ENCODE results near the gene LCE1A.

Gene LCE1A

DNA sequence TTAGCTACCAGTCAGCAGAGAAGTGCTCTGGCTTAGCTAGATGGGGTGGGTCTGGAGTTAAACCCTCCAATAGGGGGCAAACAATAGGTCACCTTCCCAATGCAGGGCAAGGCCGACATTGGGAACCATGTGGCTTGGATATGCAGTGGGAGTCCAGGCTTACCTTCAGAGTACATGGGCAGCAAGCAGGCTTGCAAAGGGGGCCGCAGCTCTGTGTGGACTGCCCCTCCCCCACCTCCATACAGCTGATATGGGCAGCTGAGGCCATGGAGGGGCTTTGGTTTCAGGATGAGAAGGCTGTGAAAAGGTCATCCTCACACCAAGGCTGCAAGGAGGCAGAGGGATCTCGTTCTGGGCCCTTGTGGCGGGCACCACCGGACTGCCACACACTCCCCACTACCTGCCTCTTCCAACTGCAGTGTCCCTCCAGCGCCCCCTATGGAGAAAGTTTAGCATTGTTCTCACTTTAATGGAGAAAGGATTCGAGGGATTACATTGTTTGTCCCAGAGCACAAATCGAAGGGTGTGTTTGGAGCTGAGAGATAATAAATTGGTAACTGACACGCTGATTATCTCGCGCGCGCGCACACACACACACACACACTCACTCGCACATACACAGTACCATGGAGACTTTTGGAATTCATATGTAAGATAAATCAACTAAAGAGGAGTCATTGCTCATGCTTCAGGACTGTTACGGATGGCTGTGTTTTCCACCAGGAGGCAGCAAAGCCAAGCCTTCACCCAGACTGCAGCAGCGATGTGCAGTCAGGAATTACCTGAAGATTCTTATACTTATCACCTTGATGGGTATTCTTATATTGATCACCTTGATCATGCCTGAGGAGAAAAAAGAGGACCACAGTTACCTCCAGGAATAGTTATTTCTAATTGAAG is 43.8 kb downstream of the LCE1A start:
- DNase-seq (ENCODE audit: low spot score), result peak; percentile 12

DNA sequence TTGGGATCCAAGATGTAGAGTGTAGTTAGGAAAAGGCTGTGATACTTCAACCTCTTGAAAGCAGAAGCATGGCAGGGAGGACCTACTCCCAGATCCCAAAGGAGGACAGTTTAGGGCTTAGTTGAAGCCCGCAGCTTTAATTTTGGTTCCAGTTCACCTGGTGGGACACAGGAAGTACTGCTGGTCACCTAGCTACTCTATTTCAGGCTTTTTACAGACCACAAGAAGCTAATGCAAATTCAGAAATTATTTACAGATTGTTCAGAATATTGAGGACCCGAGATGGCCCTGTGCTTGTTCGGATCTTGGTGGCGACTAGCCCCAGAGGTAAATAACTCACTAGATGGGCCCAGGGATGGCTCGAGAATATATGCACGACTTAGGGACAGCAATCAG is 44.5 kb downstream of the LCE1A start:
- no peak for DNase-seq (ENCODE audit: low spot score)

DNA sequence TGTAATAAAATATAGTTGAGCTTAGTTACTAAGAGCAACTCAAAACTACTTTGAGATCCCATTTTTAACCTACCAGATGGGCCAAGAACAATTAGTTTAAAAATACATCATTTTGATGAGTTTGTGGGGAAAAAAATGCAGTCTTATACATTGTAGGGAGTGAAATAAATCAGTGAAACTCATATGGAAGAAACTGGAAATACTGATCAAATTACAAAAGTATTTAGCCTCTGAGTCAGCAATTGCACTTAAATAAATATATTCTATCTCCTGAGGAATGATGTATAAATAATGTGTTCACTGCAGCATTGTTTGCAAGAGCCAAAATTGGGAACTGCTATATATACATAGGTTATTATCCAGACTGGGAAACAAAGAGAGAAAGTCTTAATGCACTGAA is 46.2 kb downstream of the LCE1A start:
- no peak for DNase-seq (ENCODE audit: low spot score)

DNA sequence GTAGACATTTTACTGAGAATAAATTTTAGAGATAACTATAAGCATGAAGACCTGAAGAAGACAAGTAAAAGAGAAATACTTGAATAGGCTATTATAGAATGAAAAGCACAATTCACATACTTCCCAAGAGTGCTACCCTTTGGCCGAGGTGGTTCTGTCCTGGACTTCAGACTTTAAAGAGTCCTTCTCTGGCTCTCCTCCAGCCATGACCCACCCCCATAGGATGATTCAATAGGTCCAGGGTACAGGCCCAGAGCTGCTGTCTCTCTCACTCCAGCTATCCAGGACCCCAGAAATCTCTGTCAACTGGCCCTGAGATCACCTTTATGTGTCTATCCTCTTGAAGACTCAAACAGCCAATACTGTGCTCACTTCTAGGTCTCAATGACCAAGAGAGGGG is 49.6 kb downstream of the LCE1A start:
- no peak for DNase-seq (ENCODE audit: low spot score)
